ENCODE results near the gene MRPL10. TPM values are rescaled to one million over a fixed set of nuclear protein-coding genes. Genes with fewer than 3 reads are reported as not detected.
A peak's percentile ranks its signal among the peaks of the same experiment; 100 is the strongest.

The MRPL10 gene
- total and polyA plus RNA-seq, 2 of the 8 experiments (the other 6 are each of a cell fraction or from before 2014, with no cell fraction given) = 85.3 to 214 TPM

DNA sequence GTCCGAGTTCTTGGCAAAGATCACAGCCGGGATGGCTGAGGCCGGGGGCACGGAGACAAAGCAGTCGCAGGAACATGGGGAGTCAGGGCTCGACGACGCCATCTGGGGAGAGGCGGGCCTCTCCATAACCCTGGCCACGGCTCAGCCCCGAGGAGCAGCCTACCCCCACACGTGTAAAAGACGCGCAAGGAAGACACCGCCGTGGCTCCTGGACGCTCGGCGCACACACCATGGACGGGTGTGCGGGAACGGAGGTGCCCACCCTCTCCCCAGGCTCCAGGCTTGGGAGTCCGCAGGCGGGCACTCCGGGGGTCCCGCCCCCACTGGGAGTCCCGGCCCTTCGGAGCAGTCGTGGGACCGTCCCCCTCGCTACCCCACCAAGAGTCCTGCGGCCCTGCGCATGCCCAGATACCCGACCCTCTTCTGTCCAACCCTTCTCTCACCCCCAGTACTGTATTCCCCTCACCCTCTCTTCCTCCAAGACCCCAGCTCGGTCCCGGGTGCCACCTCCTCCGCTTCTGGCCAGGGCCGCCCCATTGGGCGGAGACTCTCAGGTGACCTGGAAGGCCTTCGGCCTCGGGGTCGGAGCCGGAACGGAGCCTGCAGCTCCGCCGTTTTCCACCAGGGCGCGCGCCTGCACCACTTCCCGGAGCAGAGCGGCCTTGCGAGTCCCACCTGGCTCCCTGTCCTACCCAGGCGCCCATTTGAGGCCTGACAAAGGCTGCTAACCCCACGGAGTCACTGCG is 9.6 kb upstream of the MRPL10 start, which contains the start of gene SCRN2 (continued):
- TF ChIP-seq, protein P1, sequence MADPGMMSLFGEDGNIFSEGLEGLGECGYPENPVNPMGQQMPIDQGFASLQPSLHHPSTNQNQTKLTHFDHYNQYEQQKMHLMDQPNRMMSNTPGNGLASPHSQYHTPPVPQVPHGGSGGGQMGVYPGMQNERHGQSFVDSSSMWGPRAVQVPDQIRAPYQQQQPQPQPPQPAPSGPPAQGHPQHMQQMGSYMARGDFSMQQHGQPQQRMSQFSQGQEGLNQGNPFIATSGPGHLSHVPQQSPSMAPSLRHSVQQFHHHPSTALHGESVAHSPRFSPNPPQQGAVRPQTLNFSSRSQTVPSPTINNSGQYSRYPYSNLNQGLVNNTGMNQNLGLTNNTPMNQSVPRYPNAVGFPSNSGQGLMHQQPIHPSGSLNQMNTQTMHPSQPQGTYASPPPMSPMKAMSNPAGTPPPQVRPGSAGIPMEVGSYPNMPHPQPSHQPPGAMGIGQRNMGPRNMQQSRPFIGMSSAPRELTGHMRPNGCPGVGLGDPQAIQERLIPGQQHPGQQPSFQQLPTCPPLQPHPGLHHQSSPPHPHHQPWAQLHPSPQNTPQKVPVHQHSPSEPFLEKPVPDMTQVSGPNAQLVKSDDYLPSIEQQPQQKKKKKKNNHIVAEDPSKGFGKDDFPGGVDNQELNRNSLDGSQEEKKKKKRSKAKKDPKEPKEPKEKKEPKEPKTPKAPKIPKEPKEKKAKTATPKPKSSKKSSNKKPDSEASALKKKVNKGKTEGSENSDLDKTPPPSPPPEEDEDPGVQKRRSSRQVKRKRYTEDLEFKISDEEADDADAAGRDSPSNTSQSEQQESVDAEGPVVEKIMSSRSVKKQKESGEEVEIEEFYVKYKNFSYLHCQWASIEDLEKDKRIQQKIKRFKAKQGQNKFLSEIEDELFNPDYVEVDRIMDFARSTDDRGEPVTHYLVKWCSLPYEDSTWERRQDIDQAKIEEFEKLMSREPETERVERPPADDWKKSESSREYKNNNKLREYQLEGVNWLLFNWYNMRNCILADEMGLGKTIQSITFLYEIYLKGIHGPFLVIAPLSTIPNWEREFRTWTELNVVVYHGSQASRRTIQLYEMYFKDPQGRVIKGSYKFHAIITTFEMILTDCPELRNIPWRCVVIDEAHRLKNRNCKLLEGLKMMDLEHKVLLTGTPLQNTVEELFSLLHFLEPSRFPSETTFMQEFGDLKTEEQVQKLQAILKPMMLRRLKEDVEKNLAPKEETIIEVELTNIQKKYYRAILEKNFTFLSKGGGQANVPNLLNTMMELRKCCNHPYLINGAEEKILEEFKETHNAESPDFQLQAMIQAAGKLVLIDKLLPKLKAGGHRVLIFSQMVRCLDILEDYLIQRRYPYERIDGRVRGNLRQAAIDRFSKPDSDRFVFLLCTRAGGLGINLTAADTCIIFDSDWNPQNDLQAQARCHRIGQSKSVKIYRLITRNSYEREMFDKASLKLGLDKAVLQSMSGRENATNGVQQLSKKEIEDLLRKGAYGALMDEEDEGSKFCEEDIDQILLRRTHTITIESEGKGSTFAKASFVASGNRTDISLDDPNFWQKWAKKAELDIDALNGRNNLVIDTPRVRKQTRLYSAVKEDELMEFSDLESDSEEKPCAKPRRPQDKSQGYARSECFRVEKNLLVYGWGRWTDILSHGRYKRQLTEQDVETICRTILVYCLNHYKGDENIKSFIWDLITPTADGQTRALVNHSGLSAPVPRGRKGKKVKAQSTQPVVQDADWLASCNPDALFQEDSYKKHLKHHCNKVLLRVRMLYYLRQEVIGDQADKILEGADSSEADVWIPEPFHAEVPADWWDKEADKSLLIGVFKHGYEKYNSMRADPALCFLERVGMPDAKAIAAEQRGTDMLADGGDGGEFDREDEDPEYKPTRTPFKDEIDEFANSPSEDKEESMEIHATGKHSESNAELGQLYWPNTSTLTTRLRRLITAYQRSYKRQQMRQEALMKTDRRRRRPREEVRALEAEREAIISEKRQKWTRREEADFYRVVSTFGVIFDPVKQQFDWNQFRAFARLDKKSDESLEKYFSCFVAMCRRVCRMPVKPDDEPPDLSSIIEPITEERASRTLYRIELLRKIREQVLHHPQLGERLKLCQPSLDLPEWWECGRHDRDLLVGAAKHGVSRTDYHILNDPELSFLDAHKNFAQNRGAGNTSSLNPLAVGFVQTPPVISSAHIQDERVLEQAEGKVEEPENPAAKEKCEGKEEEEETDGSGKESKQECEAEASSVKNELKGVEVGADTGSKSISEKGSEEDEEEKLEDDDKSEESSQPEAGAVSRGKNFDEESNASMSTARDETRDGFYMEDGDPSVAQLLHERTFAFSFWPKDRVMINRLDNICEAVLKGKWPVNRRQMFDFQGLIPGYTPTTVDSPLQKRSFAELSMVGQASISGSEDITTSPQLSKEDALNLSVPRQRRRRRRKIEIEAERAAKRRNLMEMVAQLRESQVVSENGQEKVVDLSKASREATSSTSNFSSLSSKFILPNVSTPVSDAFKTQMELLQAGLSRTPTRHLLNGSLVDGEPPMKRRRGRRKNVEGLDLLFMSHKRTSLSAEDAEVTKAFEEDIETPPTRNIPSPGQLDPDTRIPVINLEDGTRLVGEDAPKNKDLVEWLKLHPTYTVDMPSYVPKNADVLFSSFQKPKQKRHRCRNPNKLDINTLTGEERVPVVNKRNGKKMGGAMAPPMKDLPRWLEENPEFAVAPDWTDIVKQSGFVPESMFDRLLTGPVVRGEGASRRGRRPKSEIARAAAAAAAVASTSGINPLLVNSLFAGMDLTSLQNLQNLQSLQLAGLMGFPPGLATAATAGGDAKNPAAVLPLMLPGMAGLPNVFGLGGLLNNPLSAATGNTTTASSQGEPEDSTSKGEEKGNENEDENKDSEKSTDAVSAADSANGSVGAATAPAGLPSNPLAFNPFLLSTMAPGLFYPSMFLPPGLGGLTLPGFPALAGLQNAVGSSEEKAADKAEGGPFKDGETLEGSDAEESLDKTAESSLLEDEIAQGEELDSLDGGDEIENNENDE (IDR thresholded peaks at IDR 0.05; ENCODE audit: insufficient replicate concordance, low read length) = no peak
- TF ChIP-seq, protein P2, sequence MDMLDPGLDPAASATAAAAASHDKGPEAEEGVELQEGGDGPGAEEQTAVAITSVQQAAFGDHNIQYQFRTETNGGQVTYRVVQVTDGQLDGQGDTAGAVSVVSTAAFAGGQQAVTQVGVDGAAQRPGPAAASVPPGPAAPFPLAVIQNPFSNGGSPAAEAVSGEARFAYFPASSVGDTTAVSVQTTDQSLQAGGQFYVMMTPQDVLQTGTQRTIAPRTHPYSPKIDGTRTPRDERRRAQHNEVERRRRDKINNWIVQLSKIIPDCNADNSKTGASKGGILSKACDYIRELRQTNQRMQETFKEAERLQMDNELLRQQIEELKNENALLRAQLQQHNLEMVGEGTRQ (IDR thresholded peaks at IDR 0.05; ENCODE audit: low read length) = peak; percentile 70
- TF ChIP-seq BACH1 (IDR thresholded peaks at IDR 0.05; ENCODE audit: low read length) (no peak), CREB1 (IDR thresholded peaks at IDR 0.05) (no peak), SP2 (IDR thresholded peaks at IDR 0.05; ENCODE audit: low read length) (no peak), YY1 (IDR thresholded peaks at IDR 0.05; ENCODE audit: low read depth, low read length) (peak; percentile 37; the same call in 1 of the 2 replicates), SAP30 (IDR thresholded peaks at IDR 0.05; ENCODE audit: insufficient read depth, insufficient replicate concordance, low read length) (no peak), SP4 (IDR thresholded peaks at IDR 0.05; ENCODE audit: low read length) (peak; percentile 74), RFX5 (IDR thresholded peaks at IDR 0.05; ENCODE audit: borderline replicate concordance, low read depth, low read length) (0 out of 2 replicates have a peak, but pooled peaks have one; percentile 16), TBP (IDR thresholded peaks at IDR 0.05; ENCODE audit: low read depth, low read length) (peak; percentile 57; the same call in 1 of the 2 replicates)

All from H1 (cell line).